MCF 10A (cell line): Measurements from ENCODE around the gene ZNF75A. TPM values are rescaled to one million over a fixed set of nuclear protein-coding genes. Genes with fewer than 3 reads are reported as not detected.

Experiments used
- BruUV-seq: library from RNA; stranded (reverse); fragments of 400-500 nt; replicated peaks from 2 replicates; lab custom pipeline; 2021; lab: Mats Ljungman, UMichigan
- CTCF ChIA-PET: fragments of 300-600 bp; sonication (Branson Sonifier 250); formaldehyde crosslinking; extraction: SDS; loops from one replicate; lab custom pipeline; 2021; ENCODE audit warnings: antibody characterized with exemption, inconsistent platforms; lab: Yijun Ruan, JAX
- POLR2A ChIA-PET: fragments of 300-600, 350-650 bp; sonication (Branson Sonifier 250); formaldehyde crosslinking; extraction: SDS; loops from one replicate; lab custom pipeline; 2020; ENCODE audit warnings: antibody characterized with exemption, inconsistent platforms; lab: Yijun Ruan, JAX
- DNase-seq: peaks from one replicate; pipeline ENCODE4 v3.0.0-alpha.2; 2018; ENCODE audit not compliant: unreplicated experiment
- H3K27ac Mint-ChIP-seq: one replicate; pipeline ENCODE4 v1.8.0; 2022; ENCODE audit warnings: mild to moderate bottlenecking, low read depth, mixed read lengths; ENCODE audit not compliant: unreplicated experiment
- H3K27me3 Mint-ChIP-seq: one replicate; pipeline ENCODE4 v1.8.0; 2022; ENCODE audit warnings: mixed read lengths; ENCODE audit not compliant: insufficient read depth, unreplicated experiment
- H3K36me3 Mint-ChIP-seq: one replicate; pipeline ENCODE4 v1.8.0; 2022; ENCODE audit warnings: mild to moderate bottlenecking, moderate library complexity, mixed read lengths; ENCODE audit not compliant: insufficient read depth, unreplicated experiment
- H3K4me1 Mint-ChIP-seq: one replicate; pipeline ENCODE4 v1.8.0; 2022; ENCODE audit warnings: mixed read lengths; ENCODE audit not compliant: insufficient read depth, unreplicated experiment
- H3K4me3 Mint-ChIP-seq: one replicate; pipeline ENCODE4 v1.8.0; 2022; ENCODE audit warnings: mild to moderate bottlenecking, moderate library complexity, mixed read lengths; ENCODE audit not compliant: unreplicated experiment
- H3K9me3 Mint-ChIP-seq: one replicate; pipeline ENCODE4 v1.8.0; 2022; ENCODE audit warnings: mixed read lengths; ENCODE audit not compliant: unreplicated experiment
- CTCF ChIP-seq: fragments of 200-600 bp; IDR thresholded peaks from one replicate; pipeline ENCODE4 v1.8.0; 2022; ENCODE audit warnings: antibody characterized with exemption, mild to moderate bottlenecking; ENCODE audit not compliant: unreplicated experiment
- intact Hi-C: fragments of 100-400 bp; cut with micrococcal nuclease; formaldehyde crosslinking; loops from 2 replicates; pipeline ENCODE4 v1.14.1; 2022
- total RNA-seq: library from RNA; stranded (reverse); gene quantifications from 2 replicates; pipeline ENCODE4 v1.2.3, GENCODE V29; 2022

The ZNF75A gene
- total RNA-seq, 1 experiment from 2014 or later = 28.2 TPM

- H3K4me3 Mint-ChIP-seq = no peak overlapping the region
- H3K27ac Mint-ChIP-seq = no peak overlapping the region
- no TSS peak for BruUV-seq
- peaks cover 46% of the 10 kb centered on the region for H3K9me3 Mint-ChIP-seq
- peak; percentile 8 for DNase-seq
- H3K27me3 Mint-ChIP-seq = no peaks in the 10 kb centered on the region
- ChIA-PET POLR2A (interaction anchor here (0.7 to 1.4 kb wide), 5 partner anchors 11 to 122 kb away, joined by 3 to 5 read pairs (median 3); no protein-coding TSS in a partner anchor), CTCF (no interaction called here)
- H3K4me1 Mint-ChIP-seq = no peaks in the 10 kb centered on the region
- H3K36me3 Mint-ChIP-seq = peaks cover 37% of the 10 kb centered on the region
- intact Hi-C loops = no loop called here
- no peak for TF ChIP-seq CTCF
Measured at GRCh38 chr16:3317315-3317999, 12.2 kb downstream of the ZNF75A start.

DNA sequence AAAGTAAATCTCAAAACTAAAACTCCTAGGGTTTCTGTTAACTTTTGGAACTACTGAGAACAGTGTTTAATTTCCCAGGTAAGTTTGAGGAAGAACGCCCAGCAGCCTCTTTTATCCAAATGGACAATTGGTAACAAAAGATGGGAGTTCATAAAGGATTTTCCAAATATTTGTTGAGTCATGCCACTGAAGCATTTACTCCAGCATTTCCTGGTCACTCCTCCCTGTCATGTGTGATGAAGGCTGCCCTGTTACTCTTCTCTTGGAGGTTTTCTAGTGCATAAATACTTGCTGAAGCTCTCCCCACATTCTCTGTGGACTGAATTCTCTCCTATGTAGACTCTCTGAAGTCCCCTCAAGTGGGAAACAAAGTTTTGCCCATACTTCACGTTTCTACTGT, 16.5 kb downstream of the ZNF75A start:
- no peak for DNase-seq
- no peak for TF ChIP-seq CTCF

GRCh38 chr16:3327514-3327913, 22.2 kb downstream of the ZNF75A start:
- no peak for TF ChIP-seq CTCF
- no peaks in the 10 kb centered on the region for H3K9me3 Mint-ChIP-seq
- no peaks in the 10 kb centered on the region for H3K27me3 Mint-ChIP-seq
- no TSS peak for BruUV-seq
- ChIA-PET POLR2A (no interaction called here), CTCF (no interaction called here)
- no peak overlapping the region for H3K27ac Mint-ChIP-seq
- DNase-seq = no peak
- no peaks in the 10 kb centered on the region for H3K36me3 Mint-ChIP-seq
- intact Hi-C loops = no loop called here
- H3K4me1 Mint-ChIP-seq = no peaks in the 10 kb centered on the region
- no peak overlapping the region for H3K4me3 Mint-ChIP-seq

More for the DNA sequence above, 16.5 kb downstream of the ZNF75A start:
- ChIA-PET CTCF (no interaction called here), POLR2A (no interaction called here)
- Mint-ChIP-seq H3K27ac (no peak overlapping the region), H3K9me3 (peaks cover 10% of the 10 kb centered on the region), H3K4me1 (no peaks in the 10 kb centered on the region), H3K4me3 (no peak overlapping the region), H3K27me3 (no peaks in the 10 kb centered on the region), H3K36me3 (peaks cover 15% of the 10 kb centered on the region)
- BruUV-seq = no TSS peak
- intact Hi-C loops = no loop called here

GRCh38 chr16:3328104-3328503, 22.8 kb downstream of the ZNF75A start:
- H3K4me3 Mint-ChIP-seq = no peak overlapping the region
- no peak for TF ChIP-seq CTCF
- BruUV-seq = no TSS peak
- H3K4me1 Mint-ChIP-seq = no peaks in the 10 kb centered on the region
- no peaks in the 10 kb centered on the region for H3K36me3 Mint-ChIP-seq
- CTCF ChIA-PET = interaction anchor here (1.2 kb wide), 1 partner anchor 16 kb away, joined by 3 read pairs; no protein-coding TSS in a partner anchor
- H3K9me3 Mint-ChIP-seq = no peaks in the 10 kb centered on the region
- H3K27me3 Mint-ChIP-seq = no peaks in the 10 kb centered on the region
- no peak for DNase-seq
- POLR2A ChIA-PET = no interaction called here
- H3K27ac Mint-ChIP-seq = no peak overlapping the region
- intact Hi-C loops = no loop called here
